ENCODE results near the gene PTCH2.

The PTCH2 gene

GRCh38 chr1:44803062-44803311, 40.1 kb downstream of the PTCH2 start:
- no peaks in the 10 kb centered on the region for H3K27me3 ChIP-seq (ENCODE audit: insufficient read depth, low read depth)
- no peak overlapping the region for H3K9ac ChIP-seq
- no peak overlapping the region for H3K4me3 ChIP-seq (IDR thresholded peaks at IDR 0.05; ENCODE audit: insufficient read depth, low read depth, low read length)
- peaks cover 12% of the 10 kb centered on the region for H3K79me2 ChIP-seq (ENCODE audit: insufficient read depth, low read depth)
- no peak for TF ChIP-seq CTCF (conservative IDR thresholded peaks at IDR 0.05; ENCODE audit: low read depth, low read length)
- H3K27ac ChIP-seq = no peak overlapping the region
- H3K4me1 ChIP-seq (ENCODE audit: low read depth, poor library complexity, severe bottlenecking) = peaks cover 41% of the 10 kb centered on the region
- H3K36me3 ChIP-seq (ENCODE audit: insufficient read depth) = no peaks in the 10 kb centered on the region
- no peak overlapping the region for H3K4me2 ChIP-seq
- no peaks in the 10 kb centered on the region for H4K20me1 ChIP-seq (ENCODE audit: insufficient read depth)
- no peak overlapping the region for H2AFZ ChIP-seq (ENCODE audit: low read depth)

- H3K27ac ChIP-seq = no peak overlapping the region
These were observed 40.6 kb downstream of the PTCH2 start for GRCh38 chr1:44802306-44803061.

GRCh38 chr1:44801491-44802305, 41.4 kb downstream of the PTCH2 start:
- no peaks in the 10 kb centered on the region for H4K20me1 ChIP-seq (ENCODE audit: insufficient read depth)
- no peak overlapping the region for H3K27ac ChIP-seq
- peaks cover 12% of the 10 kb centered on the region for H3K79me2 ChIP-seq (ENCODE audit: insufficient read depth, low read depth)
- peak overlapping the region; percentile 2 for H3K4me3 ChIP-seq (IDR thresholded peaks at IDR 0.05; ENCODE audit: insufficient read depth, low read depth, low read length)
- H3K27me3 ChIP-seq (ENCODE audit: insufficient read depth, low read depth) = no peaks in the 10 kb centered on the region
- no peak overlapping the region for H2AFZ ChIP-seq (ENCODE audit: low read depth)
- TF ChIP-seq CTCF (conservative IDR thresholded peaks at IDR 0.05; ENCODE audit: low read depth, low read length) = no peak
- H3K9ac ChIP-seq = no peak overlapping the region
- peaks cover 28% of the 10 kb centered on the region for H3K4me1 ChIP-seq (ENCODE audit: low read depth, poor library complexity, severe bottlenecking)
- H3K4me2 ChIP-seq = peak overlapping the region; percentile 86; the same call in 1 of the 2 replicates
- H3K36me3 ChIP-seq (ENCODE audit: insufficient read depth) = no peaks in the 10 kb centered on the region

More at GRCh38 chr1:44802306-44803061, 40.6 kb downstream of the PTCH2 start:
- no peak for TF ChIP-seq CTCF (conservative IDR thresholded peaks at IDR 0.05; ENCODE audit: low read depth, low read length)
- Histone ChIP-seq H3K4me2 (peak overlapping the region; percentile 37; the same call in 1 of the 2 replicates), H3K4me3 (IDR thresholded peaks at IDR 0.05; ENCODE audit: insufficient read depth, low read depth, low read length) (no peak overlapping the region), H3K4me1 (ENCODE audit: low read depth, poor library complexity, severe bottlenecking) (peaks cover 36% of the 10 kb centered on the region), H3K36me3 (ENCODE audit: insufficient read depth) (no peaks in the 10 kb centered on the region), H4K20me1 (ENCODE audit: insufficient read depth) (no peaks in the 10 kb centered on the region), H3K79me2 (ENCODE audit: insufficient read depth, low read depth) (peaks cover 12% of the 10 kb centered on the region), H3K27me3 (ENCODE audit: insufficient read depth, low read depth) (no peaks in the 10 kb centered on the region), H2AFZ (ENCODE audit: low read depth) (no peak overlapping the region), H3K9ac (no peak overlapping the region)

GRCh38 chr1:44799770-44800584, 43.1 kb downstream of the PTCH2 start, which contains the start of gene PLK3:
TSS of gene PLK3 (plus strand) at chr1:44800377. CDS start at chr1:44800464, 87 bp downstream.
- Histone ChIP-seq H3K4me2 (peak within 1 kb of the TSS; percentile 86), H4K20me1 (ENCODE audit: insufficient read depth) (no peaks in the 10 kb centered on the region), H3K4me1 (ENCODE audit: low read depth, poor library complexity, severe bottlenecking) (peaks cover 21% of the 10 kb centered on the region), H3K79me2 (ENCODE audit: insufficient read depth, low read depth) (peaks cover 12% of the 10 kb centered on the region), H3K27ac (peak within 1 kb of the TSS; percentile 56), H3K36me3 (ENCODE audit: insufficient read depth) (no peaks in the 10 kb centered on the region), H2AFZ (ENCODE audit: low read depth) (peak within 1 kb of the TSS; percentile 92), H3K9ac (peak within 1 kb of the TSS; percentile 91), H3K4me3 (IDR thresholded peaks at IDR 0.05; ENCODE audit: insufficient read depth, low read depth, low read length) (peak within 1 kb of the TSS; percentile 27), H3K27me3 (ENCODE audit: insufficient read depth, low read depth) (no peaks in the 10 kb centered on the region)
- TF ChIP-seq CTCF (conservative IDR thresholded peaks at IDR 0.05; ENCODE audit: low read depth, low read length) = peak; percentile 74
